Smooth muscle cell (in vitro differentiated cells): Measurements from ENCODE around the gene GATA6. TPM values are rescaled to one million over a fixed set of nuclear protein-coding genes. Genes with fewer than 3 reads are reported as not detected.
A peak's percentile ranks its signal among the peaks of the same experiment; 100 is the strongest.

Experiments used
- DNase-seq: peaks from one replicate; lab custom pipeline; 2025; ENCODE audit not compliant: unreplicated experiment; lab: John Stamatoyannopoulos, UW
- H2AFZ ChIP-seq: fragments of 200-600 bp; sonication (generic); 2 replicates; pipeline ENCODE4 v1.6.0; 2016; ENCODE audit warnings: antibody characterized with exemption, low read depth, mild to moderate bottlenecking
- H3F3A ChIP-seq: fragments of 200-600 bp; sonication (generic); 2 replicates; pipeline ENCODE4 v1.6.0; 2017; ENCODE audit warnings: antibody characterized with exemption, low read depth
- H3K27ac ChIP-seq: fragments of 200-600 bp; sonication (generic); 2 replicates; pipeline ENCODE4 v1.5.1; 2016; ENCODE audit warnings: low read depth, mild to moderate bottlenecking
- H3K27me3 ChIP-seq: fragments of 200-600 bp; sonication (generic); 2 replicates; pipeline ENCODE4 v1.6.1; 2016; ENCODE audit warnings: low read depth, mild to moderate bottlenecking
- H3K36me3 ChIP-seq: fragments of 200-600 bp; sonication (generic); 2 replicates; pipeline ENCODE4 v1.5.1; 2016; ENCODE audit warnings: low read depth
- H3K4me1 ChIP-seq: fragments of 200-600 bp; sonication (generic); 2 replicates; pipeline ENCODE4 v1.5.1; 2016; ENCODE audit warnings: low read depth
- H3K4me2 ChIP-seq: fragments of 200-600 bp; sonication (generic); 2 replicates; pipeline ENCODE4 v1.6.0; 2016; ENCODE audit warnings: mild to moderate bottlenecking
- H3K4me3 ChIP-seq: fragments of 200-600 bp; sonication (generic); 2 replicates; pipeline ENCODE4 v1.5.1; 2016; ENCODE audit warnings: mild to moderate bottlenecking
- H3K79me2 ChIP-seq: fragments of 200-600 bp; sonication (generic); 2 replicates; pipeline ENCODE4 v1.6.0; 2016; ENCODE audit warnings: low read depth, mild to moderate bottlenecking
- H3K9ac ChIP-seq: fragments of 200-600 bp; sonication (generic); 2 replicates; pipeline ENCODE4 v1.6.0; 2016; ENCODE audit warnings: low read depth
- H3K9me3 ChIP-seq: fragments of 200-600 bp; sonication (generic); replicated peaks from 2 replicates; pipeline ENCODE4 v1.5.1; 2016; ENCODE audit warnings: low read depth
- H4K20me1 ChIP-seq: fragments of 200-600 bp; sonication (generic); 2 replicates; pipeline ENCODE4 v1.6.0; 2016; ENCODE audit warnings: low read depth
- WGBS: methylation state at CpG from one replicate; pipeline ENCODE4 v1.1.7; 2016; ENCODE audit warnings: low lambda C conversion rate; 5-methylcytosine and 5-hydroxymethylcytosine counted together
- polyA plus RNA-seq: library from polyadenylated mRNA; unstranded; fragments of >200 nt; fragmentation: Nextera tagmentation; extraction: Ambion mirVana; gene quantifications from 2 replicates; pipeline ENCODE4 v1.2.1, GENCODE V29; 2016
- small RNA-seq: library from RNA; depleted of rRNA; stranded (forward); fragments of <200 nt; gene quantifications from one replicate; pipeline ENCODE3, GENCODE V24; 2014
- total RNA-seq: library from RNA; depleted of rRNA; stranded (reverse); fragments of >200 nt; gene quantifications from 2 replicates; pipeline ENCODE4 v1.2.3, GENCODE V29; 2014
- TF ChIP-seq, protein P1 (sequence below): fragments of 200-600 bp; sonication (generic); IDR thresholded peaks from 2 replicates; pipeline ENCODE4 v1.5.1; 2017; ENCODE audit warnings: borderline replicate concordance, mild to moderate bottlenecking, antibody characterized with exemption; ENCODE audit not compliant: insufficient read depth, poor library complexity, severe bottlenecking

GATA6 gene
- total and polyA plus RNA-seq, 2 experiments from 2014 or later, result 48.5 to 49.9 TPM

DNA sequence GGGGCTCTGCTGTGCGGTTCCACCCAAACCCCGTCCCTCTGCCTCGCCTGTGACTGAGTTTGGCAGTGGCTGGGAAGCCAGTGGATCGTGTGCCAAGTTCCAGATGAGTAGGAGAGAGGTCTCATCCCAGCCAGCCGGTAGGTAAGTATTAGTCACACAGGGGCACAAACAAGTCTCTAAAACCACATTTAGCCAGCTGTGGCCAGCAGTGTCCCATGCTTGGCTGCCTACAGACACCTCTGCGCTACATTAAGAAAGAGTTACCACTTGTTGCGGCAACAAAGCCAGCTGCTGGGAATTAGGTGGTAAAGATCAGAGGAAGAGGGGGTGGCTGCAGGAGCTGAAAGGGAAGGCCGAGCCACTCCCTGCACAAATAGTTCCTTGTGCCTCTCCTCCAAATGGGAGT, 81.2 kb downstream of the GATA6 start:
- Histone ChIP-seq H3K27me3 (no peaks in the 10 kb centered on the region), H3K9ac (no peak overlapping the region), H4K20me1 (no peaks in the 10 kb centered on the region), H3K27ac (no peak overlapping the region), H3K79me2 (no peaks in the 10 kb centered on the region), H3K9me3 (no peaks in the 10 kb centered on the region), H3K4me1 (no peaks in the 10 kb centered on the region), H2AFZ (no peak overlapping the region), H3F3A (no peaks in the 10 kb centered on the region), H3K36me3 (no peaks in the 10 kb centered on the region), H3K4me3 (no peak overlapping the region), H3K4me2 (peak overlapping the region; percentile 1)
- DNase-seq, result no peak
- 56% methylated on average over 8 of the region's 8 CpGs for WGBS
- TF ChIP-seq, protein P1, sequence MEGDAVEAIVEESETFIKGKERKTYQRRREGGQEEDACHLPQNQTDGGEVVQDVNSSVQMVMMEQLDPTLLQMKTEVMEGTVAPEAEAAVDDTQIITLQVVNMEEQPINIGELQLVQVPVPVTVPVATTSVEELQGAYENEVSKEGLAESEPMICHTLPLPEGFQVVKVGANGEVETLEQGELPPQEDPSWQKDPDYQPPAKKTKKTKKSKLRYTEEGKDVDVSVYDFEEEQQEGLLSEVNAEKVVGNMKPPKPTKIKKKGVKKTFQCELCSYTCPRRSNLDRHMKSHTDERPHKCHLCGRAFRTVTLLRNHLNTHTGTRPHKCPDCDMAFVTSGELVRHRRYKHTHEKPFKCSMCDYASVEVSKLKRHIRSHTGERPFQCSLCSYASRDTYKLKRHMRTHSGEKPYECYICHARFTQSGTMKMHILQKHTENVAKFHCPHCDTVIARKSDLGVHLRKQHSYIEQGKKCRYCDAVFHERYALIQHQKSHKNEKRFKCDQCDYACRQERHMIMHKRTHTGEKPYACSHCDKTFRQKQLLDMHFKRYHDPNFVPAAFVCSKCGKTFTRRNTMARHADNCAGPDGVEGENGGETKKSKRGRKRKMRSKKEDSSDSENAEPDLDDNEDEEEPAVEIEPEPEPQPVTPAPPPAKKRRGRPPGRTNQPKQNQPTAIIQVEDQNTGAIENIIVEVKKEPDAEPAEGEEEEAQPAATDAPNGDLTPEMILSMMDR, result no peak

Small RNA genes lying within 50 kb of the gene (small RNA-seq; reads per million reads assigned to genes)
- gene RNU6-702P, result 0.08 reads per million
- not detected for gene RNU6ATAC20P

Other genes starting within 250 kb of the GATA6 start
- not detected in 2 replicates for gene CTAGE1, start 248.3 kb downstream of the GATA6 start, total RNA-seq
- gene CTAGE1, start 248.3 kb downstream of the GATA6 start, polyA plus RNA-seq, result not detected in 2 replicates